ENCODE data around the gene NID2. TPM values are rescaled to one million over a fixed set of nuclear protein-coding genes. Genes with fewer than 3 reads are reported as not detected.

Gene NID2
- total RNA-seq, 1 experiment from 2014 or later: 6.6 TPM

GRCh38 chr14:52059649-52060048 lies 9.2 kb downstream of the NID2 start:
- no peak overlapping the region for H2AFZ ChIP-seq (ENCODE audit: low read length)
- H3K27ac ChIP-seq (ENCODE audit: insufficient read length, low read depth, low read length): no peak overlapping the region
- H3K79me1 ChIP-seq (ENCODE audit: insufficient read depth, low read depth, low read length, poor library complexity, severe bottlenecking): no peaks in the 10 kb centered on the region
- no peak overlapping the region for H3K14ac ChIP-seq (ENCODE audit: insufficient read depth, low read length)
- H4K5ac ChIP-seq (ENCODE audit: insufficient read length, low read depth, low read length): no peak overlapping the region
- no peak overlapping the region for H2BK15ac ChIP-seq (ENCODE audit: low read depth, low read length)
- H3K4me2 ChIP-seq (ENCODE audit: insufficient read depth, insufficient read length, low read length): no peak overlapping the region
- no peak overlapping the region for H2BK12ac ChIP-seq (ENCODE audit: insufficient read length, low read depth, low read length)
- peaks cover 19% of the 10 kb centered on the region for H3K27me3 Mint-ChIP-seq (ENCODE audit: low read depth)
- TF ChIP-seq CTCF (conservative IDR thresholded peaks at IDR 0.05): no peak
- H3K27me3 ChIP-seq (ENCODE audit: insufficient read depth, low read length): peaks cover 5% of the 10 kb centered on the region
- no peak for DNase-seq
- H3K36me3 Mint-ChIP-seq (ENCODE audit: insufficient read depth in 1 of 3, low read depth in 3 of 3): no peaks in the 10 kb centered on the region
- no peaks in the 10 kb centered on the region for H3K23me2 ChIP-seq (ENCODE audit: insufficient read length, low read depth, low read length, poor library complexity, severe bottlenecking)
- H2BK5ac ChIP-seq (ENCODE audit: insufficient read length, low read length): no peak overlapping the region
- H4K8ac ChIP-seq (replicated peaks; ENCODE audit: insufficient read length, low read depth, low read length): no peak overlapping the region
- no peak overlapping the region for H2AK5ac ChIP-seq (ENCODE audit: insufficient read length, low read length)
- H2BK20ac ChIP-seq (ENCODE audit: low read depth, low read length, poor library complexity, severe bottlenecking): no peak overlapping the region
- no peak overlapping the region for H3K56ac ChIP-seq (ENCODE audit: insufficient read length, low read depth, low read length)
- no peak overlapping the region for H3K23ac ChIP-seq (ENCODE audit: insufficient read length, low read depth, low read length)
- no peak overlapping the region for H3K9ac ChIP-seq (ENCODE audit: extremely low read depth, insufficient read length, low read length)
- H3K4me1 Mint-ChIP-seq: peaks cover 21 to 22% of the 10 kb centered on the region in 2 experiments
- H3T11ph ChIP-seq (ENCODE audit: low read length): no peak overlapping the region
- H2BK120ac ChIP-seq (ENCODE audit: low read depth, low read length, poor library complexity, severe bottlenecking): no peak overlapping the region
- H3K18ac ChIP-seq (ENCODE audit: insufficient read length, low read depth, low read length): no peak overlapping the region
- H4K20me1 ChIP-seq (ENCODE audit: control insufficient read depth, insufficient read depth, insufficient read length): no peaks in the 10 kb centered on the region
- no peak overlapping the region for H3K4me3 Mint-ChIP-seq
- no peaks in the 10 kb centered on the region for H3K9me3 ChIP-seq (ENCODE audit: control insufficient read depth, low read depth, low read length)
- H4K91ac ChIP-seq (ENCODE audit: insufficient read length, low read depth, low read length): no peak overlapping the region
- no peak overlapping the region for H3K27ac Mint-ChIP-seq
- no peaks in the 10 kb centered on the region; the same call in 1 of the 2 replicates for H3K79me2 ChIP-seq (ENCODE audit: insufficient read depth, low read length)
- H3K4me1 ChIP-seq (ENCODE audit: insufficient read depth, low read length): no peaks in the 10 kb centered on the region
- no peaks in the 10 kb centered on the region for H3K9me3 Mint-ChIP-seq
- no peak overlapping the region for H3K4ac ChIP-seq (ENCODE audit: low read depth, low read length)

All from H9 (cell line).